ENCODE data around the gene ARID1A. TPM values are rescaled to one million over a fixed set of nuclear protein-coding genes. Genes with fewer than 3 reads are reported as not detected.
"Not testable (repeated sequence)": the region's sequence is repeated elsewhere in the genome, so short reads cannot be mapped to it uniquely, and the experiment has no call there.

Gene ARID1A
- total RNA-seq, 1 experiment from 2014 or later = 60.5 TPM

- Histone ChIP-seq H3K4me2 (no peak overlapping the region), H3K4me1 (replicated peaks; ENCODE audit: insufficient read depth) (peaks cover 33% of the 10 kb centered on the region), H3K27me3 (ENCODE audit: insufficient read depth, low read depth) (no peaks in the 10 kb centered on the region), H4K20me1 (ENCODE audit: insufficient read depth) (no peaks in the 10 kb centered on the region), H3K4me3 (no peak overlapping the region), H3F3A (ENCODE audit: insufficient read depth, low read depth) (peaks cover 26% of the 10 kb centered on the region; the same call in 1 of the 2 replicates), H3K9me3 (ENCODE audit: insufficient read depth, low read depth) (no peaks in the 10 kb centered on the region), H3K79me2 (ENCODE audit: low read depth) (no peaks in the 10 kb centered on the region), H3K36me3 (ENCODE audit: low read depth) (no peaks in the 10 kb centered on the region), H3K9me2 (ENCODE audit: insufficient read depth) (no peaks in the 10 kb centered on the region), H3K27ac (peak overlapping the region; percentile 16; the same call in 1 of the 2 replicates), H2AFZ (no peak overlapping the region)
- intact Hi-C loops (cut with micrococcal nuclease; ENCODE audit: unreplicated experiment) = no loop called here
- ChIA-PET POLR2A (ENCODE audit: unreplicated experiment) (no interaction called here), CTCF (interaction anchor here (0.6 kb wide), 1 partner anchor 77 kb away, joined by 3 read pairs; no protein-coding TSS in a partner anchor)
- no peak for DNase-seq
- BruUV-seq (replicated peaks) = no TSS peak
- TF ChIP-seq EZH2 (IDR thresholded peaks at IDR 0.05; ENCODE audit: low read depth) (no peak), CTCF (conservative IDR thresholded peaks at IDR 0.05) (no peak)
Measured at GRCh38 chr1:26797627-26798026, 101.8 kb downstream of the ARID1A start.

GRCh38 chr1:26799479-26800142, 103.8 kb downstream of the ARID1A start:
- DNase-seq = peak; percentile 59 to 88
- CTCF ChIA-PET = interaction anchor here (0.6 to 1.6 kb wide), 5 partner anchors 9 to 122 kb away, joined by 3 to 9 read pairs (median 8); no protein-coding TSS in a partner anchor
- intact Hi-C loops (cut with micrococcal nuclease; ENCODE audit: unreplicated experiment) = loop anchor here (2.0 kb wide), 1 partner anchor 49 kb away; no protein-coding TSS in a partner anchor
- H3K4me1 ChIP-seq (replicated peaks; ENCODE audit: insufficient read depth) = peaks cover 33% of the 10 kb centered on the region
- POLR2A ChIA-PET (ENCODE audit: unreplicated experiment) = interaction anchor here (0.5 to 1.7 kb wide), 8 partner anchors 13 to 802 kb away, joined by 3 to 18 read pairs (median 5); partner anchors contain the start of genes PAFAH2 and SFN
- H3K9me3 ChIP-seq (ENCODE audit: insufficient read depth, low read depth) = no peaks in the 10 kb centered on the region
- no peaks in the 10 kb centered on the region for H3K36me3 ChIP-seq (ENCODE audit: low read depth)
- H3K4me3 ChIP-seq = peak overlapping the region; percentile 37; the same call in 1 of the 2 replicates
- BruUV-seq (replicated peaks) = TSS peak; percentile 94
- no peaks in the 10 kb centered on the region for H3K27me3 ChIP-seq (ENCODE audit: insufficient read depth, low read depth)
- H2AFZ ChIP-seq = no peak overlapping the region; the same call in 1 of the 2 replicates
- TF ChIP-seq CTCF (conservative IDR thresholded peaks at IDR 0.05) = no peak
- no peak for TF ChIP-seq EZH2 (IDR thresholded peaks at IDR 0.05; ENCODE audit: low read depth)
- no peaks in the 10 kb centered on the region for H4K20me1 ChIP-seq (ENCODE audit: insufficient read depth)
- no peaks in the 10 kb centered on the region for H3K9me2 ChIP-seq (ENCODE audit: insufficient read depth)
- no peaks in the 10 kb centered on the region for H3K79me2 ChIP-seq (ENCODE audit: low read depth)
- H3K27ac ChIP-seq = peak overlapping the region; percentile 97
- H3F3A ChIP-seq (ENCODE audit: insufficient read depth, low read depth) = peaks cover 26% of the 10 kb centered on the region; the same call in 1 of the 2 replicates
- H3K4me2 ChIP-seq = peak overlapping the region; percentile 77

GRCh38 chr1:26803932-26804331, 108.1 kb downstream of the ARID1A start:
- BruUV-seq (replicated peaks); H3K9me2 ChIP-seq (ENCODE audit: insufficient read depth); H4K20me1 ChIP-seq (ENCODE audit: insufficient read depth); CTCF ChIA-PET; H3K4me3 ChIP-seq; H3K9me3 ChIP-seq (ENCODE audit: insufficient read depth, low read depth); H3K36me3 ChIP-seq (ENCODE audit: low read depth); H3K4me2 ChIP-seq; H3K27ac ChIP-seq; POLR2A ChIA-PET (ENCODE audit: unreplicated experiment); DNase-seq; H2AFZ ChIP-seq; H3K27me3 ChIP-seq (ENCODE audit: insufficient read depth, low read depth); intact Hi-C loops (cut with micrococcal nuclease; ENCODE audit: unreplicated experiment); H3K79me2 ChIP-seq (ENCODE audit: low read depth): not testable (repeated sequence)
- Histone ChIP-seq H3K4me1 (replicated peaks; ENCODE audit: insufficient read depth) (peaks cover 26% of the 10 kb centered on the region), H3F3A (ENCODE audit: insufficient read depth, low read depth) (peaks cover 24% of the 10 kb centered on the region; the same call in 1 of the 2 replicates)

Measured in PC-9 (cell line).